GM18526 (cell line): ENCODE measurements around the gene ERMARD.

ENCODE experiments used
- POLR2A ChIP-seq: IDR thresholded peaks from 3 replicates; pipeline ENCODE4 v1.6.1; 2011; ENCODE audit not compliant: insufficient read length; ENCODE audit errors: extremely low read depth

The ERMARD gene

GRCh38 chr6:169725125-169726048, 26.0 kb upstream of the ERMARD start:
- TF ChIP-seq POLR2A = no peak

GRCh38 chr6:169726049-169726400, 25.4 kb upstream of the ERMARD start:
- no peak for TF ChIP-seq POLR2A

- no peak for TF ChIP-seq POLR2A
These were observed 24.5 kb upstream of the ERMARD start for GRCh38 chr6:169726963-169727362.

- TF ChIP-seq POLR2A = no peak
These were observed 21.5 kb upstream of the ERMARD start for GRCh38 chr6:169729961-169730360.

GRCh38 chr6:169738204-169738975, 13.0 kb upstream of the ERMARD start:
- no peak for TF ChIP-seq POLR2A

GRCh38 chr6:169738976-169739529, 12.4 kb upstream of the ERMARD start:
- TF ChIP-seq POLR2A = no peak

- TF ChIP-seq POLR2A = no peak
These were observed 10.1 kb upstream of the ERMARD start for GRCh38 chr6:169741344-169741743.

- no peak for TF ChIP-seq POLR2A
These were observed 6.0 kb upstream of the ERMARD start for GRCh38 chr6:169745405-169745804.

GRCh38 chr6:169746556-169746955, 4.9 kb upstream of the ERMARD start:
- TF ChIP-seq POLR2A = no peak

GRCh38 chr6:169752074-169752623, 727 bp downstream of the ERMARD start:
- no peak for TF ChIP-seq POLR2A

- no peak for TF ChIP-seq POLR2A
These were observed 3.7 kb downstream of the ERMARD start for GRCh38 chr6:169755162-169755561.

GRCh38 chr6:169763308-169763707, 11.9 kb downstream of the ERMARD start:
- no peak for TF ChIP-seq POLR2A

- no peak for TF ChIP-seq POLR2A
These were observed 12.5 kb downstream of the ERMARD start for GRCh38 chr6:169763881-169764280.

- no peak for TF ChIP-seq POLR2A
These were observed 14.8 kb downstream of the ERMARD start for GRCh38 chr6:169766232-169766631.

GRCh38 chr6:169766921-169767736, 15.7 kb downstream of the ERMARD start:
- TF ChIP-seq POLR2A = no peak

- TF ChIP-seq POLR2A = no peak
These were observed 22.9 kb downstream of the ERMARD start for GRCh38 chr6:169774347-169774746.
